CD4-positive, alpha-beta T cell treated with Interleukin-2 at 100 ng/mL for 4 hours (primary cell): Measurements from ENCODE around the gene NFIC.

Experiments
- DNase-seq: peaks from one replicate; pipeline ENCODE4 v3.0.0-alpha.2; 2020; ENCODE audit warnings: low spot score

NFIC gene

GRCh38 chr19:3454656-3455392 is 88.4 kb downstream of the NFIC start:
- no peak for DNase-seq

- no peak for DNase-seq
Observed at GRCh38 chr19:3455393-3455955, 89.1 kb downstream of the NFIC start.

- DNase-seq: no peak
Observed at GRCh38 chr19:3455960-3456601, 89.7 kb downstream of the NFIC start.

GRCh38 chr19:3456925-3457527 is 90.6 kb downstream of the NFIC start:
- DNase-seq: no peak

- DNase-seq: no peak
Observed at GRCh38 chr19:3457528-3458228, 91.3 kb downstream of the NFIC start.

GRCh38 chr19:3458229-3459088 is 92.1 kb downstream of the NFIC start:
- DNase-seq: no peak

- no peak for DNase-seq
Observed at GRCh38 chr19:3459089-3459881, 92.9 kb downstream of the NFIC start.

GRCh38 chr19:3459965-3460582 is 93.7 kb downstream of the NFIC start:
- no peak for DNase-seq

- DNase-seq: no peak
Observed at GRCh38 chr19:3462991-3463713, 96.8 kb downstream of the NFIC start.

- no peak for DNase-seq
Observed at GRCh38 chr19:3463714-3464586, 97.6 kb downstream of the NFIC start.

GRCh38 chr19:3464587-3465235 is 98.3 kb downstream of the NFIC start:
- DNase-seq: no peak

GRCh38 chr19:3465552-3465951 is 99.2 kb downstream of the NFIC start:
- no peak for DNase-seq

GRCh38 chr19:3466635-3467034 is 100.3 kb downstream of the NFIC start:
- no peak for DNase-seq

GRCh38 chr19:3467437-3468198 is 101.2 kb downstream of the NFIC start:
- DNase-seq: no peak

GRCh38 chr19:3468211-3468610 is 101.8 kb downstream of the NFIC start:
- DNase-seq: no peak

GRCh38 chr19:3469638-3470499 is 103.5 kb downstream of the NFIC start:
- DNase-seq: no peak
